T-helper 9 cell (primary cell): ENCODE measurements around the gene AADACL3.
"Not testable (repeated sequence)": the region's sequence is repeated elsewhere in the genome, so short reads cannot be mapped to it uniquely, and the experiment has no call there.

Experiments
- DNase-seq: peaks from one replicate; pipeline ENCODE4 v3.0.0-alpha.2; 2020

The AADACL3 gene

GRCh38 chr1:12717301-12717838 lies 1.5 kb downstream of the AADACL3 start:
- DNase-seq: no peak

- no peak for DNase-seq
These were observed 6.7 kb downstream of the AADACL3 start for GRCh38 chr1:12722626-12723025.

GRCh38 chr1:12728391-12728790 lies 12.5 kb downstream of the AADACL3 start:
- DNase-seq: no peak

- DNase-seq: no peak
These were observed 14.2 kb downstream of the AADACL3 start for GRCh38 chr1:12730156-12730555.

GRCh38 chr1:12731084-12731483 lies 15.2 kb downstream of the AADACL3 start:
- DNase-seq: not testable (repeated sequence)

GRCh38 chr1:12734651-12735050 lies 18.7 kb downstream of the AADACL3 start:
- DNase-seq: no peak

- no peak for DNase-seq
These were observed 23.0 kb downstream of the AADACL3 start for GRCh38 chr1:12738934-12739333.

GRCh38 chr1:12739613-12740012 lies 23.7 kb downstream of the AADACL3 start:
- DNase-seq: no peak

GRCh38 chr1:12741946-12742345 lies 26.0 kb downstream of the AADACL3 start:
- no peak for DNase-seq

GRCh38 chr1:12745126-12745991 lies 29.4 kb downstream of the AADACL3 start:
- DNase-seq: no peak

- no peak for DNase-seq
These were observed 30.0 kb downstream of the AADACL3 start, which contains the start of gene CFAP107 for GRCh38 chr1:12745992-12746323. TSS of gene CFAP107 (plus strand) at chr1:12746200. CDS start at chr1:12746431, 231 bp downstream.

- no peak for DNase-seq
These were observed 33.0 kb downstream of the AADACL3 start for GRCh38 chr1:12748778-12749355.

GRCh38 chr1:12754738-12755137 lies 38.8 kb downstream of the AADACL3 start:
- DNase-seq: no peak

- no peak for DNase-seq
These were observed 40.4 kb downstream of the AADACL3 start for GRCh38 chr1:12756273-12756672.

GRCh38 chr1:12756768-12757413 lies 41.0 kb downstream of the AADACL3 start:
- no peak for DNase-seq

GRCh38 chr1:12757836-12758235 lies 41.9 kb downstream of the AADACL3 start:
- no peak for DNase-seq

GRCh38 chr1:12760256-12760795 lies 44.4 kb downstream of the AADACL3 start:
- no peak for DNase-seq

- no peak for DNase-seq
These were observed 45.9 kb downstream of the AADACL3 start for GRCh38 chr1:12761781-12762180.

- DNase-seq: no peak
These were observed 46.9 kb downstream of the AADACL3 start for GRCh38 chr1:12762766-12763165.

- DNase-seq: no peak
These were observed 47.6 kb downstream of the AADACL3 start for GRCh38 chr1:12763479-12763878.

GRCh38 chr1:12764016-12764415 lies 48.1 kb downstream of the AADACL3 start:
- DNase-seq: no peak

- no peak for DNase-seq
These were observed 53.1 kb downstream of the AADACL3 start for GRCh38 chr1:12769031-12769430.

- DNase-seq: no peak
These were observed 54.1 kb downstream of the AADACL3 start for GRCh38 chr1:12769976-12770505.
